HepG2 (cell line): ENCODE measurements around the gene ZG16. TPM values are rescaled to one million over a fixed set of nuclear protein-coding genes. Genes with fewer than 3 reads are reported as not detected.

Experiments used
- ADNP ChIP-seq: sonication (generic); formaldehyde crosslinking; IDR thresholded peaks from 2 replicates; pipeline ENCODE4 v1.4.0; 2020; ENCODE audit warnings: missing genetic modification reagents
- AGO2 ChIP-seq: fragments of 200-400 bp; formaldehyde crosslinking; optimal IDR thresholded peaks from 2 replicates; pipeline ENCODE3; 2017; ENCODE audit warnings: mild to moderate bottlenecking, low read depth, low read length, moderate library complexity
- AHR ChIP-seq: IDR thresholded peaks from 2 replicates; pipeline ENCODE4 v1.6.1; 2018; ENCODE audit warnings: missing genetic modification reagents, missing compliant biosample characterization
- BHLHE40 ChIP-seq: IDR thresholded peaks from 2 replicates; pipeline ENCODE4 v1.6.1; 2011; ENCODE audit warnings: low read length, improper control_type of control experiment
- ELF4 ChIP-seq: sonication (generic); formaldehyde crosslinking; IDR thresholded peaks from 2 replicates; pipeline ENCODE4 v1.5.0; 2020; ENCODE audit warnings: missing genetic modification reagents, mild to moderate bottlenecking, moderate library complexity, borderline replicate concordance
- ETV5 ChIP-seq: IDR thresholded peaks from 2 replicates; pipeline ENCODE4 v1.6.1; 2018; ENCODE audit warnings: missing biosample characterization, missing genetic modification reagents, inconsistent platforms, borderline replicate concordance
- HNRNPK ChIP-seq: fragments of 200-400 bp; formaldehyde crosslinking; IDR thresholded peaks from 2 replicates; pipeline ENCODE4 v1.6.1; 2018; ENCODE audit warnings: low read length, low read depth, moderate library complexity, mild to moderate bottlenecking; ENCODE audit not compliant: poor library complexity, severe bottlenecking
- KDM3A ChIP-seq: IDR thresholded peaks from 2 replicates; pipeline ENCODE4 v1.6.1; 2018; ENCODE audit warnings: low read depth, missing compliant biosample characterization
- PHB2 ChIP-seq: fragments of 450-650 bp; IDR thresholded peaks from 2 replicates; pipeline ENCODE4 v1.6.1; 2018; ENCODE audit not compliant: partially characterized antibody
- PLSCR1 ChIP-seq: sonication (generic); formaldehyde crosslinking; IDR thresholded peaks from 2 replicates; pipeline ENCODE4 v1.5.0; 2020; ENCODE audit warnings: missing genetic modification reagents, mild to moderate bottlenecking, borderline replicate concordance
- PRDM10 ChIP-seq: sonication (generic); formaldehyde crosslinking; IDR thresholded peaks from 2 replicates; pipeline ENCODE4 v1.4.0; 2020; ENCODE audit warnings: low read depth, missing genetic modification reagents
- SIN3A ChIP-seq: IDR thresholded peaks from 2 replicates; pipeline ENCODE4 v1.6.1; 2011; ENCODE audit warnings: low read depth, mild to moderate bottlenecking, control low read depth, low read length, borderline replicate concordance
- SMAD1 ChIP-seq: sonication (generic); formaldehyde crosslinking; IDR thresholded peaks from 2 replicates; pipeline ENCODE4 v1.4.0; 2020; ENCODE audit warnings: missing genetic modification reagents, low read depth, mild to moderate bottlenecking, borderline replicate concordance
- SOX13 ChIP-seq, 3 experiments: fragments of 450-650 bp in 1 of 3; sonication (generic) in 1 of 3; formaldehyde crosslinking in 1 of 3; IDR thresholded peaks in 2 of 3; conservative IDR thresholded peaks in 1 of 3; 2 replicates each; pipeline versions ENCODE4 v1.5.0 to v1.6.1; 2016 to 2020; ENCODE audit warnings: antibody characterized with exemption in 1 of 3, mild to moderate bottlenecking in 1 of 3, missing compliant biosample characterization in 1 of 3, missing genetic modification reagents in 1 of 3, moderate library complexity in 1 of 3
- SRSF4 ChIP-seq: fragments of 200-400 bp; formaldehyde crosslinking; IDR thresholded peaks from one replicate; pipeline ENCODE4 v1.6.1; 2018; ENCODE audit warnings: mild to moderate bottlenecking, low read depth, low read length, moderate library complexity; ENCODE audit not compliant: poor library complexity, severe bottlenecking
- TERF1 ChIP-seq: sonication (generic); formaldehyde crosslinking; IDR thresholded peaks from 2 replicates; pipeline ENCODE4 v1.8.0; 2022; ENCODE audit warnings: mild to moderate bottlenecking, missing genetic modification reagents, moderate library complexity
- YEATS4 ChIP-seq: sonication (generic); formaldehyde crosslinking; IDR thresholded peaks from 2 replicates; pipeline ENCODE4 v1.4.0; 2020; ENCODE audit warnings: missing genetic modification reagents, borderline replicate concordance
- ZNF510 ChIP-seq: sonication (generic); formaldehyde crosslinking; IDR thresholded peaks from 2 replicates; pipeline ENCODE4 v1.4.0; 2020; ENCODE audit warnings: low read depth, mild to moderate bottlenecking, missing genetic modification reagents
- ZNF549 ChIP-seq: sonication (generic); formaldehyde crosslinking; IDR thresholded peaks from 2 replicates; pipeline ENCODE4 v1.5.0; 2020; ENCODE audit warnings: missing genetic modification reagents
- ZNF567 ChIP-seq: sonication (generic); formaldehyde crosslinking; IDR thresholded peaks from 2 replicates; pipeline ENCODE4 v1.8.1; 2023; ENCODE audit warnings: mild to moderate bottlenecking, missing genetic modification reagents, borderline replicate concordance
- ZNF740 ChIP-seq: sonication (generic); formaldehyde crosslinking; IDR thresholded peaks from 2 replicates; pipeline ENCODE4 v1.4.0; 2020; ENCODE audit warnings: missing genetic modification reagents
- polyA plus RNA-seq, 8 experiments: library from polyadenylated mRNA; depleted of rRNA in 3 of 8; stranded (reverse) in 7 of 8; unstranded in 1 of 8; fragments of >200 nt; fragmentation: Illumina TruSeq in 4 of 8; extraction: Trizol in 4 of 8; gene quantifications; 2 replicates each; pipeline versions ENCODE4 v1.2.1 to v1.2.3, GENCODE V29; 2011 to 2016; ENCODE audit warnings: low read depth in 4 of 8, missing spikeins in 1 of 8, mixed read lengths in 1 of 8; ENCODE audit not compliant: insufficient read depth in 1 of 8
- total RNA-seq, 5 experiments: library from RNA; depleted of rRNA; stranded (reverse); fragments of >200 nt; fragmentation: Illumina TruSeq; extraction: Trizol; gene quantifications; 2 replicates each; pipeline ENCODE4 v1.2.3, GENCODE V29; 2016; ENCODE audit warnings: low read depth in 1 of 5

ZG16 gene
- total and polyA plus RNA-seq, 2 of the 13 experiments (the other 11 are each of a cell fraction or from before 2014, with no cell fraction given), result 0.04 to 0.07 TPM

GRCh38 chr16:29806641-29807425 is 28.8 kb downstream of the ZG16 start (continued):
- TF ChIP-seq PLSCR1 (no peak), SRSF4 (no peak), ETV5 (CRISPR knock-in tag) (0 out of 2 replicates have a peak, but pooled peaks have one; percentile 18), ELF4 (CRISPR knock-in tag) (no peak), SIN3A (peak; percentile 26; the same call in 1 of the 2 replicates), ADNP (CRISPR knock-in tag) (no peak), ZNF740 (CRISPR knock-in tag) (peak; percentile 93), AGO2 (peak; percentile 7), BHLHE40 (no peak), PRDM10 (CRISPR knock-in tag) (no peak), PHB2 (no peak), ZNF567 (CRISPR knock-in tag) (no peak), AHR (CRISPR knock-in tag) (peak; percentile 65; the same call in 1 of the 2 replicates), TERF1 (CRISPR knock-in tag) (no peak), ZNF549 (CRISPR knock-in tag) (no peak), KDM3A (CRISPR knock-in tag) (no peak), YEATS4 (CRISPR knock-in tag) (peak; percentile 57; the same call in 1 of the 2 replicates), SOX13 (IDR thresholded peaks at IDR 0.05) (no peak), SOX13 (CRISPR knock-in tag; conservative IDR thresholded peaks at IDR 0.05 in 1 of 2, IDR thresholded peaks at IDR 0.05 in 1 of 2) (0 out of 4 replicates have a peak, but pooled peaks of 1 of the 2 experiments have one; percentile 23), HNRNPK (peak; percentile 16), ZNF510 (CRISPR knock-in tag) (0 out of 2 replicates have a peak, but pooled peaks have one; percentile 41), SMAD1 (no peak)
